ENCODE results near the gene SMARCA4.

DNA sequence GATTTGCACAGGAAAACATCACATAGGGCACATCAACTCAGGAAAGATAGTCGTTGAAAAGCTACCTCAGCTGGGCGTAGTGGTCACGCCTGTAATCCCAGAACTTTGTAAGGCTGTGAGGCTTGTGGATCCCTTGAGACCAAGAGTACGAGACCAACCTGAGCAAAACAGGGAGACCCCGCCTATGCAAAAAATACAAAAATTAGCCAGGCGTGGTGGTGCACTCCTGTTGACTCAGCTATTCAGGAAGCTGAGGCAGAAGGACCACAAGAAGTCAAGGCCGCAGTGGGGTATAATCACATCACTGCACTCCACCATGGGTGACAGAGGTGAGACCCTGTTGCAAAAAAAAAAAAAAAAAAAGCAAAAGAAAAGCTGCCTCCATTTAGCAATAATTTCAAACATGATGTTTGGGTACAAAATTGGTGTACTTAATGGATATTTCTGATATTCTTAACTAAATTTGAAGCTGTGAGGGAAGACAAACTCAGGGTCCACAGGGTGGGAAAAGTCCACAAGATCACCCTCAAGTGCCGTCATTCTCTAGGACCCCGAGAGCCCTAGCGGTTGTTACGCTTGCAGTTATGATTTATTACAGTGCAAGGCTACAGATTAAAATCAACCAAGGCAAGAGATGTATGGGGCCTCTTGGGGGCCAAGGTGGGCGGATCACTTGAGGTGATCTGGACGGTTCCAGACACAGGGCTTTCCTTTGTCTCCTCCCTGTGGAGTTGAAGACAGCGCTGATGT is 86.0 kb downstream of the SMARCA4 start:
- TF ChIP-seq CTCF (IDR thresholded peaks at IDR 0.05) (no peak), EP300 (IDR thresholded peaks at IDR 0.05; ENCODE audit: low read depth) (no peak)
